K562 (cell line): ENCODE measurements around the gene CHAT.

Source experiments
- ELF1 ChIP-seq: fragments of 200-800 bp; sonication (Bioruptor generic); IDR thresholded peaks from 2 replicates; pipeline ENCODE4 v1.6.1; 2016; ENCODE audit warnings: missing genetic modification characterization, missing compliant biosample characterization
- HDAC3 ChIP-seq: fragments of 450-650 bp; IDR thresholded peaks from 2 replicates; pipeline ENCODE4 v1.6.1; 2018; ENCODE audit warnings: borderline replicate concordance, mild to moderate bottlenecking, moderate library complexity; ENCODE audit not compliant: partially characterized antibody
- MAFF ChIP-seq: IDR thresholded peaks from 2 replicates; pipeline ENCODE4 v1.6.1; 2012; ENCODE audit warnings: low read length, improper control_type of control experiment
- NR2F6 ChIP-seq: fragments of 450-650 bp; formaldehyde crosslinking; IDR thresholded peaks from 2 replicates; pipeline ENCODE4 v1.4.0; 2020; ENCODE audit warnings: mild to moderate bottlenecking
- SIN3A ChIP-seq, 2 experiments: fragments of 150-350 bp in 1 of 2; IDR thresholded peaks; 2 replicates each; pipeline ENCODE4 v1.6.1; 2011 to 2016; ENCODE audit warnings: borderline replicate concordance in 2 of 2, low read depth in 2 of 2, low read length in 2 of 2, mild to moderate bottlenecking in 2 of 2, moderate library complexity in 2 of 2; ENCODE audit not compliant: control insufficient read depth in 1 of 2
- SMARCE1 ChIP-seq: fragments of 450-650 bp; IDR thresholded peaks from 2 replicates; pipeline ENCODE4 v1.7.1; 2016; ENCODE audit warnings: mild to moderate bottlenecking
- YY1 ChIP-seq, 3 experiments: IDR thresholded peaks; 2 replicates each; pipeline ENCODE4 v1.6.1; 2011; ENCODE audit warnings: low read length in 2 of 3, mild to moderate bottlenecking in 2 of 3, moderate library complexity in 2 of 3, borderline replicate concordance in 1 of 3, control low read depth in 1 of 3, low read depth in 1 of 3; ENCODE audit not compliant: insufficient read depth in 3 of 3, insufficient replicate concordance in 2 of 3, control insufficient read depth in 1 of 3, insufficient read length in 1 of 3; ENCODE audit errors: extremely low read depth in 1 of 3
- TF ChIP-seq, protein P1 (sequence below), 3 experiments: IDR thresholded peaks in 2 of 3; conservative IDR thresholded peaks in 1 of 3; 2 replicates each; pipeline ENCODE4 v1.5.1; 2011 to 2012; ENCODE audit warnings: low read length in 3 of 3, mild to moderate bottlenecking in 3 of 3, control low read depth in 2 of 3, improper control_type of control experiment in 1 of 3, inconsistent platforms in 1 of 3, low read depth in 1 of 3, mixed read lengths in 1 of 3, moderate library complexity in 1 of 3; ENCODE audit not compliant: insufficient read depth in 2 of 3
- TF ChIP-seq, protein P2 (sequence below), 2 experiments: fragments of 200-800 bp in 1 of 2; sonication (Bioruptor generic) in 1 of 2; sonication (generic) in 1 of 2; formaldehyde crosslinking in 1 of 2; IDR thresholded peaks in 1 of 2; conservative IDR thresholded peaks in 1 of 2; 2 replicates each; pipeline versions ENCODE4 v1.5.0 to v1.6.1; 2016 to 2020; ENCODE audit warnings: missing compliant biosample characterization in 1 of 2, missing genetic modification characterization in 1 of 2, missing genetic modification reagents in 1 of 2

DNA sequence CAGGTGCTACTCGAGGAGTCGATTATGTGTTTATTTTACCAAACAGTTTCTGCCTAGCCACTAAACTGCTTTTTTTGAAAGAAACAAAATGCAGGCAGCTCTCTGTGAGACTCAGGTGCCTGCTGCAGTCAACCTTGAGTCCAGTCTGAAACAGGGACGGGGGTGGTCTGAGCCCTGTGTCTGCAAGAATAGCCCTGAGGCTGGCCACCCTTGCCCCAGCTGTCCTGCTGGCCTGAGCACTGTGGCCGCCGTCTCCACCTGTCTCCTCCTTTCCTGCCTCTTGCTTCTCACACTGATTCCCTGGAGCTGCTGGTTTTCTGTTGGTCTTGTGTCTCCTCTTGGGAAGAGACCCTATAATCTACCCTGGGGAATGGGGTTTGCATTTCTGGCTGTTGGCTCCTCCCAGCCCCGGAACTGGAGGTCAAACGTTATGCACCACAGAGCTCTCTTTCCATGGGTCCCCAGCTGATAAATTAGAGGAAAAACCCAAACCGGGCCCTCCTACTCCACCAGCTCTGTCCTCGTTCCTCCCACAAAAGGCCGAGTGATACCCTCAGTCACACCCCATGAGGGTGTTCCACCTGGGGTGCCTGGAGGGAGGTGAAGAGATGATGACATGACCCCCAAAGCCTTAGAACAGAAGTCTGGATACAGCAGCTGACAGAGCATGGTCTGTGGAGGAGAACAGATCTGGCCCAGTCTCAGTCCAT, 18.7 kb upstream of the CHAT start:
- TF ChIP-seq SIN3A (IDR thresholded peaks at IDR 0.05; ENCODE audit: borderline replicate concordance in 2 of 2, control insufficient read depth in 1 of 2, low read depth in 2 of 2, low read length in 2 of 2) (no peak), SMARCE1 (no peak), ELF1 (tag) (no peak), MAFF (no peak), HDAC3 (no peak), NR2F6 (CRISPR knock-in tag) (no peak), YY1 (IDR thresholded peaks at IDR 0.05; ENCODE audit: borderline replicate concordance in 1 of 3, control insufficient read depth in 1 of 3, extremely low read depth in 1 of 3, insufficient read depth in 3 of 3, insufficient read length in 1 of 3, insufficient replicate concordance in 2 of 3, low read depth in 1 of 3, low read length in 2 of 3) (no peak)
- TF ChIP-seq, protein P1, sequence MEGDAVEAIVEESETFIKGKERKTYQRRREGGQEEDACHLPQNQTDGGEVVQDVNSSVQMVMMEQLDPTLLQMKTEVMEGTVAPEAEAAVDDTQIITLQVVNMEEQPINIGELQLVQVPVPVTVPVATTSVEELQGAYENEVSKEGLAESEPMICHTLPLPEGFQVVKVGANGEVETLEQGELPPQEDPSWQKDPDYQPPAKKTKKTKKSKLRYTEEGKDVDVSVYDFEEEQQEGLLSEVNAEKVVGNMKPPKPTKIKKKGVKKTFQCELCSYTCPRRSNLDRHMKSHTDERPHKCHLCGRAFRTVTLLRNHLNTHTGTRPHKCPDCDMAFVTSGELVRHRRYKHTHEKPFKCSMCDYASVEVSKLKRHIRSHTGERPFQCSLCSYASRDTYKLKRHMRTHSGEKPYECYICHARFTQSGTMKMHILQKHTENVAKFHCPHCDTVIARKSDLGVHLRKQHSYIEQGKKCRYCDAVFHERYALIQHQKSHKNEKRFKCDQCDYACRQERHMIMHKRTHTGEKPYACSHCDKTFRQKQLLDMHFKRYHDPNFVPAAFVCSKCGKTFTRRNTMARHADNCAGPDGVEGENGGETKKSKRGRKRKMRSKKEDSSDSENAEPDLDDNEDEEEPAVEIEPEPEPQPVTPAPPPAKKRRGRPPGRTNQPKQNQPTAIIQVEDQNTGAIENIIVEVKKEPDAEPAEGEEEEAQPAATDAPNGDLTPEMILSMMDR (IDR thresholded peaks at IDR 0.05 in 2 of 3, conservative IDR thresholded peaks at IDR 0.05 in 1 of 3; ENCODE audit: insufficient read depth in 2 of 3, low read depth in 1 of 3, low read length in 3 of 3), result no peak
- TF ChIP-seq, protein P2, sequence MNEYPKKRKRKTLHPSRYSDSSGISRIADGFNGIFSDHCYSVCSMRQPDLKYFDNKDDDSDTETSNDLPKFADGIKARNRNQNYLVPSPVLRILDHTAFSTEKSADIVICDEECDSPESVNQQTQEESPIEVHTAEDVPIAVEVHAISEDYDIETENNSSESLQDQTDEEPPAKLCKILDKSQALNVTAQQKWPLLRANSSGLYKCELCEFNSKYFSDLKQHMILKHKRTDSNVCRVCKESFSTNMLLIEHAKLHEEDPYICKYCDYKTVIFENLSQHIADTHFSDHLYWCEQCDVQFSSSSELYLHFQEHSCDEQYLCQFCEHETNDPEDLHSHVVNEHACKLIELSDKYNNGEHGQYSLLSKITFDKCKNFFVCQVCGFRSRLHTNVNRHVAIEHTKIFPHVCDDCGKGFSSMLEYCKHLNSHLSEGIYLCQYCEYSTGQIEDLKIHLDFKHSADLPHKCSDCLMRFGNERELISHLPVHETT (CRISPR knock-in tag; conservative IDR thresholded peaks at IDR 0.05 in 1 of 2, IDR thresholded peaks at IDR 0.05 in 1 of 2), result no peak
